ENCODE data around the gene PPM1H. TPM values are rescaled to one million over a fixed set of nuclear protein-coding genes. Genes with fewer than 3 reads are reported as not detected.

PPM1H gene
- total and polyA plus RNA-seq, 2 donors (not counting 1 experiment from before 2014, with no cell fraction given), result 0.01 TPM; not detected in 1

GRCh38 chr12:62913380-62913779 is 21.6 kb downstream of the PPM1H start:
- no peak overlapping the region for H2AFZ ChIP-seq (ENCODE audit: insufficient read depth, low read depth, low read length, poor library complexity, severe bottlenecking)
- no peaks in the 10 kb centered on the region for H3K79me2 ChIP-seq (ENCODE audit: control insufficient read depth, insufficient read depth, low read length)
- H3K9me3 Mint-ChIP-seq (ENCODE audit: insufficient read depth), result no peaks in the 10 kb centered on the region
- H3K4me1 ChIP-seq (ENCODE audit: control insufficient read depth in 2 of 2, insufficient read depth in 2 of 2, low read length in 2 of 2), result no peaks in the 10 kb centered on the region
- CTCF ChIA-PET, result no interaction called here
- H3K27ac Mint-ChIP-seq, result no peak overlapping the region
- H3K9ac ChIP-seq (ENCODE audit: low read length), result no peak overlapping the region
- no peak overlapping the region for H3K27ac ChIP-seq (ENCODE audit: low read length in 2 of 2)
- H3K4me3 ChIP-seq (ENCODE audit: control extremely low read depth in 1 of 5, extremely low read depth in 1 of 5, insufficient read depth in 1 of 5, low read depth in 2 of 5, low read length in 4 of 5), result no peak overlapping the region
- no peaks in the 10 kb centered on the region for H3K4me1 Mint-ChIP-seq
- no peak overlapping the region for H3K4me2 ChIP-seq (replicated peaks; ENCODE audit: low read depth, low read length, poor library complexity, severe bottlenecking)
- POLR2A ChIA-PET, result no interaction called here
- H3K9me3 ChIP-seq (ENCODE audit: control extremely low read depth in 1 of 3, control insufficient read depth in 2 of 3, insufficient read depth in 1 of 3, low read length in 2 of 3), result no peaks in the 10 kb centered on the region
- DNase-seq (no peak), ATAC-seq (ENCODE audit: low read depth) (no peak)
- H3K4me3 Mint-ChIP-seq, result no peak overlapping the region
- H3K27me3 ChIP-seq (replicated peaks in 1 of 4; ENCODE audit: control extremely low read depth in 1 of 4, control insufficient read depth in 3 of 4, insufficient read depth in 4 of 4, low read length in 3 of 4), result no peaks in the 10 kb centered on the region
- no peaks in the 10 kb centered on the region for H4K20me1 ChIP-seq (ENCODE audit: control insufficient read depth, insufficient read depth, low read length, poor library complexity, severe bottlenecking)
- peaks cover 18% of the 10 kb centered on the region for H3K27me3 Mint-ChIP-seq
- H3K36me3 ChIP-seq (replicated peaks in 1 of 2; ENCODE audit: control extremely low read depth in 1 of 2, control insufficient read depth in 1 of 2, extremely low read depth in 1 of 2, insufficient read depth in 2 of 2, low read length in 1 of 2), result no peaks in the 10 kb centered on the region
- TF ChIP-seq CTCF (IDR thresholded peaks at IDR 0.05) (no peak), EZH2 (IDR thresholded peaks at IDR 0.05; ENCODE audit: borderline replicate concordance, insufficient read depth, low read depth, low read length, poor library complexity, severe bottlenecking) (no peak)
- intact Hi-C loops (cut with micrococcal nuclease), result loop anchor here (10.0 kb wide), 1 partner anchor 1539 kb away; no protein-coding TSS in a partner anchor
- 95% methylated on average over 6 of the region's 6 CpGs for WGBS (ENCODE audit: insufficient coverage)

GRCh38 chr12:62912644-62913043 is 22.3 kb downstream of the PPM1H start:
- CTCF ChIA-PET, result no interaction called here

More at GRCh38 chr12:62912644-62913043, 22.3 kb downstream of the PPM1H start:
- WGBS (ENCODE audit: insufficient coverage), result 78% methylated on average over 2 of the region's 4 CpGs
- TF ChIP-seq CTCF (IDR thresholded peaks at IDR 0.05), result no peak
- no peak for TF ChIP-seq EZH2 (IDR thresholded peaks at IDR 0.05; ENCODE audit: borderline replicate concordance, insufficient read depth, low read depth, low read length, poor library complexity, severe bottlenecking)
- Histone ChIP-seq H3K4me1 (ENCODE audit: control insufficient read depth in 2 of 2, insufficient read depth in 2 of 2, low read length in 2 of 2) (no peaks in the 10 kb centered on the region), H2AFZ (ENCODE audit: insufficient read depth, low read depth, low read length, poor library complexity, severe bottlenecking) (no peak overlapping the region), H3K9me3 (ENCODE audit: control extremely low read depth in 1 of 3, control insufficient read depth in 2 of 3, insufficient read depth in 1 of 3, low read length in 2 of 3) (no peaks in the 10 kb centered on the region), H3K36me3 (replicated peaks in 1 of 2; ENCODE audit: control extremely low read depth in 1 of 2, control insufficient read depth in 1 of 2, extremely low read depth in 1 of 2, insufficient read depth in 2 of 2, low read length in 1 of 2) (no peaks in the 10 kb centered on the region), H3K27me3 (replicated peaks in 1 of 4; ENCODE audit: control extremely low read depth in 1 of 4, control insufficient read depth in 3 of 4, insufficient read depth in 4 of 4, low read length in 3 of 4) (no peaks in the 10 kb centered on the region), H3K4me2 (replicated peaks; ENCODE audit: low read depth, low read length, poor library complexity, severe bottlenecking) (no peak overlapping the region), H3K4me3 (ENCODE audit: control extremely low read depth in 1 of 5, extremely low read depth in 1 of 5, insufficient read depth in 1 of 5, low read depth in 2 of 5, low read length in 4 of 5) (no peak overlapping the region), H3K9ac (ENCODE audit: low read length) (no peak overlapping the region), H4K20me1 (ENCODE audit: control insufficient read depth, insufficient read depth, low read length, poor library complexity, severe bottlenecking) (no peaks in the 10 kb centered on the region), H3K27ac (ENCODE audit: low read length in 2 of 2) (no peak overlapping the region), H3K79me2 (ENCODE audit: control insufficient read depth, insufficient read depth, low read length) (no peaks in the 10 kb centered on the region)
- DNase-seq (no peak), ATAC-seq (ENCODE audit: low read depth) (no peak)
- Mint-ChIP-seq H3K4me3 (no peak overlapping the region), H3K9me3 (ENCODE audit: insufficient read depth) (no peaks in the 10 kb centered on the region), H3K27ac (no peak overlapping the region), H3K4me1 (no peaks in the 10 kb centered on the region), H3K27me3 (peaks cover 18% of the 10 kb centered on the region)
- intact Hi-C loops (cut with micrococcal nuclease), result loop anchor here (10.0 kb wide), 1 partner anchor 1538 kb away; no protein-coding TSS in a partner anchor
- POLR2A ChIA-PET, result no interaction called here

Measured in B cell (primary cell).